ENCODE results near the gene TYW3.

GRCh38 chr1:74712881-74713280 lies 20.1 kb upstream of the TYW3 start:
- TF ChIP-seq ERG (CRISPR knock-in tag; IDR thresholded peaks at IDR 0.05) = no peak
- no peak for TF ChIP-seq STAT6 (CRISPR knock-in tag; conservative IDR thresholded peaks at IDR 0.05; ENCODE audit: low read depth)
- TF ChIP-seq TEAD4 (CRISPR knock-in tag; IDR thresholded peaks at IDR 0.05) = no peak
